ENCODE results near the gene RAF1. TPM values are rescaled to one million over a fixed set of nuclear protein-coding genes. Genes with fewer than 3 reads are reported as not detected.

RAF1 gene
- polyA plus RNA-seq, 2 of the 4 experiments (the other 2 are of a cell fraction), result 56.2 to 94.6 TPM

DNA sequence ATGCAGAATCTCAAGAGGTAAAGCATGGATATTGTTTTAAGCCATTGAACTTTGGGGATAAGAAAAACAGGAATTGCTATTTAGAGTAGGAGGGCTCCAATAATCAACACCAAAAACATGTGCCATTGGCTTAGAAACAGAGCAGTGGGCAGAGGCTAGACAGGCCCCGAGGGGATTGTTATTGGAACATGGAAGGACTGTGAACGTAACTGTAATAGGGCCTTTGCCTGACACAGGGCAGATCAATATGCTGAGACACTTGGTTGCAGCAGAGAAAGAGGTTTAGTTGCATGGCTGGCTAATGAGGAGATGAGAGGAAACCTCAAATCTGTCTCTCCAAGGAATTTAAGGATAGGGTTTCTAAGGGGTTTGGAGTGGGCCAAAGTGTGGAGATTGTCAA is 36.9 kb upstream of the RAF1 start:
- FAIRE-seq, result no peak

DNA sequence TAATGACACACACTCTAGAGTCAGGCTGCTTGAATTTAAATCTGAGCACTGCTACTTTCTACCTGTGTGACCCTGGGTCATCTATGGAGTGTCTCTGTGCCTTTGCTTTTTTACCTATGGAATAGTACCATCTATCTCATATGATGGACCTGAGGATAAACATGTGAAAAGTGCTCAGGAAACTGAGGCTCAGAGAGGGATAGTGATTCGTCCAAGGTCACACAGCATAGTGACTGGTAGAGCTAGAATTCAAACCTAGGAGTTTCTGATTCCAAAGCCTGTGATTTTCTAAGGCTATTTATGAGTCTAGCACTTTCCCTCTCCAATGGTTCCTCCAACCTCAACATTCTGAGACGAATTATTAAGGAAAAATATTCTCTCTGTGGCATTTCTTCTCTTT is 32.0 kb upstream of the RAF1 start:
- ATAC-seq (no peak), FAIRE-seq (no peak), DNase-seq (ENCODE audit: low read depth in 1 of 2, low spot score in 1 of 2) (no peak)
- no peak overlapping the region for H3K4me3 ChIP-seq
- ChIA-PET POLR2A (no interaction called here), CTCF (interaction anchor here (1.8 kb wide), 1 partner anchor 13 kb away, joined by 4 read pairs; no protein-coding TSS in a partner anchor)
- H3K9me3 ChIP-seq, result no peaks in the 10 kb centered on the region
- H3K4me1 ChIP-seq, result peaks cover 17% of the 10 kb centered on the region; the same call in 2 of the 3 replicates
- no peak overlapping the region for H3K4me2 ChIP-seq
- no peak overlapping the region for H3K27ac ChIP-seq
- peak; percentile 75 for TF ChIP-seq ZFP36 (IDR thresholded peaks at IDR 0.05; ENCODE audit: borderline replicate concordance, partially characterized antibody)
- no peak for TF ChIP-seq POLR2A (IDR thresholded peaks at IDR 0.05; ENCODE audit: low read length)
- WGBS (ENCODE audit: missing lambda C conversion rate), result 55% methylated on average over 2 of the region's 2 CpGs

More for the DNA sequence above, 36.9 kb upstream of the RAF1 start:
- Histone ChIP-seq H3K27ac (no peak overlapping the region), H3K4me2 (no peak overlapping the region), H3K9me3 (no peaks in the 10 kb centered on the region), H3K4me3 (no peak overlapping the region), H3K4me1 (peaks cover 14% of the 10 kb centered on the region)
- TF ChIP-seq KDM1A (IDR thresholded peaks at IDR 0.05; ENCODE audit: low read depth) (no peak), RNF2 (IDR thresholded peaks at IDR 0.05; ENCODE audit: borderline replicate concordance, low read depth) (no peak), SREBF2 (IDR thresholded peaks at IDR 0.05) (no peak), BHLHE40 (IDR thresholded peaks at IDR 0.05; ENCODE audit: low read depth, low read length) (no peak), FOXS1 (CRISPR knock-in tag; IDR thresholded peaks at IDR 0.05) (no peak), RFX5 (IDR thresholded peaks at IDR 0.05) (no peak), GATA3 (IDR thresholded peaks at IDR 0.05; ENCODE audit: borderline replicate concordance) (no peak), TFCP2L1 (CRISPR knock-in tag; IDR thresholded peaks at IDR 0.05) (no peak), HOXA7 (CRISPR knock-in tag; IDR thresholded peaks at IDR 0.05) (no peak), KDM5A (IDR thresholded peaks at IDR 0.05) (no peak), EHMT2 (IDR thresholded peaks at IDR 0.05; ENCODE audit: low read depth) (no peak), HDAC2 (IDR thresholded peaks at IDR 0.05) (no peak), MAZ (IDR thresholded peaks at IDR 0.05; ENCODE audit: borderline replicate concordance, low read depth, low read length) (no peak)
- TF ChIP-seq, protein P1, sequence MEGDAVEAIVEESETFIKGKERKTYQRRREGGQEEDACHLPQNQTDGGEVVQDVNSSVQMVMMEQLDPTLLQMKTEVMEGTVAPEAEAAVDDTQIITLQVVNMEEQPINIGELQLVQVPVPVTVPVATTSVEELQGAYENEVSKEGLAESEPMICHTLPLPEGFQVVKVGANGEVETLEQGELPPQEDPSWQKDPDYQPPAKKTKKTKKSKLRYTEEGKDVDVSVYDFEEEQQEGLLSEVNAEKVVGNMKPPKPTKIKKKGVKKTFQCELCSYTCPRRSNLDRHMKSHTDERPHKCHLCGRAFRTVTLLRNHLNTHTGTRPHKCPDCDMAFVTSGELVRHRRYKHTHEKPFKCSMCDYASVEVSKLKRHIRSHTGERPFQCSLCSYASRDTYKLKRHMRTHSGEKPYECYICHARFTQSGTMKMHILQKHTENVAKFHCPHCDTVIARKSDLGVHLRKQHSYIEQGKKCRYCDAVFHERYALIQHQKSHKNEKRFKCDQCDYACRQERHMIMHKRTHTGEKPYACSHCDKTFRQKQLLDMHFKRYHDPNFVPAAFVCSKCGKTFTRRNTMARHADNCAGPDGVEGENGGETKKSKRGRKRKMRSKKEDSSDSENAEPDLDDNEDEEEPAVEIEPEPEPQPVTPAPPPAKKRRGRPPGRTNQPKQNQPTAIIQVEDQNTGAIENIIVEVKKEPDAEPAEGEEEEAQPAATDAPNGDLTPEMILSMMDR (IDR thresholded peaks at IDR 0.05), result no peak
- no peak for ATAC-seq
- POLR2A ChIA-PET, result no interaction called here
- CTCF ChIA-PET, result interaction anchor here (1.4 to 2.8 kb wide), 2 partner anchors 18 to 19 kb away, joined by 4 to 15 read pairs; no protein-coding TSS in a partner anchor
- DNase-seq (ENCODE audit: low read depth in 1 of 2, low spot score in 1 of 2), result no peak
- WGBS (ENCODE audit: missing lambda C conversion rate), result 77% methylated on average over 2 of the region's 2 CpGs

DNA sequence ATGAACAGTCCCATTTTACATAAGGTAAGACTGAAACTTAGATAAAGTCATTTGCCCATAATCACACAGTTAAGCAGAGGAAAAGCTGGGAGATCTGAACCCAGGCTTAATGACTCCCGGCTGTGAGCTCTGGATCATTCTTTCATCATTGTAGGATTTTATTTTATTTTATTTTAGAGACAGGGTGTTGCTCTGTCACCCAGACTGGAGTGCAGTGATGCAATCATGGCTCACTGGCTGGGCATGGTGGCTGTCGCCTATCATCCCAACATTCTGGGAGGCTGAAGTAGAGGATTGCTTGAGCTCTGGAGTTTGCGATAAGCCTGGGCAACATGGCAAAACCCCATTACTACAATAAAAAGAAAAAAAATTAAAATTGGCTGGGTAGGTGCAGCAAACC is 31.2 kb upstream of the RAF1 start:
- FAIRE-seq (no peak), DNase-seq (ENCODE audit: low read depth in 1 of 2, low spot score in 1 of 2) (no peak), ATAC-seq (no peak)
- CTCF ChIA-PET, result interaction anchor here (0.5 to 1.4 kb wide), 5 partner anchors 11 to 438 kb away, joined by 3 to 6 read pairs (median 3); no protein-coding TSS in a partner anchor
- H3K4me2 ChIP-seq, result no peak overlapping the region
- POLR2A ChIA-PET, result interaction anchor here (1.4 kb wide), 1 partner anchor 32 kb away, joined by 5 read pairs; the partner anchor contains the start of gene RAF1
- 78% methylated on average over 3 of the region's 3 CpGs for WGBS (ENCODE audit: missing lambda C conversion rate)
- no peaks in the 10 kb centered on the region for H3K9me3 ChIP-seq
- 0 out of 6 replicates have a peak overlapping the region, but pooled peaks of 1 of the 2 experiments have one; percentile 27 for H3K27ac ChIP-seq
- no peak overlapping the region for H3K4me3 ChIP-seq
- no peak for TF ChIP-seq RARB (CRISPR knock-in tag; IDR thresholded peaks at IDR 0.05)
- no peak for TF ChIP-seq EHMT2 (IDR thresholded peaks at IDR 0.05; ENCODE audit: low read depth)
- TF ChIP-seq, protein P2, sequence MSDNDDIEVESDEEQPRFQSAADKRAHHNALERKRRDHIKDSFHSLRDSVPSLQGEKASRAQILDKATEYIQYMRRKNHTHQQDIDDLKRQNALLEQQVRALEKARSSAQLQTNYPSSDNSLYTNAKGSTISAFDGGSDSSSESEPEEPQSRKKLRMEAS (IDR thresholded peaks at IDR 0.05), result no peak
- TF ChIP-seq HEYL (CRISPR knock-in tag; IDR thresholded peaks at IDR 0.05), result no peak
- TF ChIP-seq KDM1A (IDR thresholded peaks at IDR 0.05; ENCODE audit: low read depth), result no peak
- no peak for TF ChIP-seq FOSL2 (IDR thresholded peaks at IDR 0.05)
- TF ChIP-seq FOSL2 (CRISPR knock-in tag; IDR thresholded peaks at IDR 0.05), result no peak
- no peak for TF ChIP-seq RAD21 (conservative IDR thresholded peaks at IDR 0.05 in 1 of 2, IDR thresholded peaks at IDR 0.05 in 1 of 2)
- TF ChIP-seq, protein P1 (IDR thresholded peaks at IDR 0.05), result no peak
- peak in 1 of 2 experiments; percentile 53; a peak in 2 of 4 replicates for TF ChIP-seq CEBPB (IDR thresholded peaks at IDR 0.05)
- H3K4me1 ChIP-seq, result peaks cover 17% of the 10 kb centered on the region; the same call in 2 of the 3 replicates

All from A549 (cell line).